Measurements from ENCODE around the gene GXYLT1.
"Not testable (repeated sequence)": the region's sequence is repeated elsewhere in the genome, so short reads cannot be mapped to it uniquely, and the experiment has no call there.

The GXYLT1 gene

DNA sequence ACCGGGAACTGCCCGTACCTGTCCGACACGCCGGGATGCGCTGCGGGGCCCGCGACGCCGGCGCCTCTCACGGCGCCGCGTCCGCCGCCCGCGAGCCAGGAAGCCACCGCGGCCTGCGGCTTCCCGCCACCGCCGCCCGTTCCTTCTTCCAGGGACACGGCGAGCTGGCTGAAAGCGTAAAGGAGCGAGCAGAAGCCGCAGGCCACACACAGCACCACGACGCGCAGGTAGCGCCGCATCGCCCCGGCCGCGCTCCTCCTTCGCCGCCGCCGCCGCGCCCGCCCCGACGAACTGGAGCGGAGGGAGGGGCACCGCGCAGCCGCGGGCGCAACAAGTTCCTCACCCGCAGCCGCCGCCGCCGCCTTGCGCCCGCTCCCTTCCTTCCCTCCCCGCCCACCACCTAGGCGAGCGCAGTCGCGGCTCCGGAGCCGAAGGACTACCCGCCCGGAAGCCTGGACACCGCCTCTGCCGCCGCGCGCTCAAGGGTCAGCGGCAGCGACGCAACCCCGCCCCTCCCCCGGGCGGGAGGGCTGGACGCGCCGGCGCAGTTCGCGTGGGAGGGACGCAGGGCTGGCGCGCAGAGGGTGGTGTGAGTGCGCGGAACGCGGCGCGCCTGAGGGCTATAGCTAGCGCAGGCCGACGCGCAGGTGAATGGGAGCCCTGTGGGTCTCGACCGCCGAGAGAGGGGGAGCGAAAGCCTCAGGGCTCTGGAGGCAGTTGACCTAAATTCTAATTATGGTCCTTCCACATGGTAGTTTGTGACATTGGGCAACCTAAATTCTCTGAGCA is at the start of gene GXYLT1:
TSS of gene GXYLT1 (minus strand) at position 467 of the 789 bp plus-strand sequence. CDS start at position 239, 228 bp downstream.
- peak; percentile 52 to 72 for DNase-seq (ENCODE audit: low read depth in 1 of 2, low spot score in 1 of 2)

DNA sequence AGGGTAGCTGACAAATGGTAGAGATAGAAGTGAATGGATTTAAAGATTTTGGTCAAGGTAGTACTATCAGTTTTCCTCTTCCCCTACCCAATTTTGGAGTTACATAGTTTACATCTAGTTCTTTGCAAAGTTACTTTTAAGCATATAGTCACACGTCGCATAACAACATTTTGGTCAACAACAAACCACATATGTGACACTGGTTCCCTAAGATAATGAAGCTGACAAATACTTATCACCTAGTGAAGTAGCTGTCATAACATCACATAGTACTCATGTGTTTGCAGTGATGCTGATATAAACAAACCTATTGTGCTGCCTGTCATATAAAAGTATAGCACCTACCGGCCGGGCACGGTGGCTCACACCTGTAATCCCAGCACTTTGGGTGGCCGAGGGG is 48.0 kb upstream of the GXYLT1 start:
- no peak for DNase-seq (ENCODE audit: low read depth in 1 of 2, low spot score in 1 of 2)

DNA sequence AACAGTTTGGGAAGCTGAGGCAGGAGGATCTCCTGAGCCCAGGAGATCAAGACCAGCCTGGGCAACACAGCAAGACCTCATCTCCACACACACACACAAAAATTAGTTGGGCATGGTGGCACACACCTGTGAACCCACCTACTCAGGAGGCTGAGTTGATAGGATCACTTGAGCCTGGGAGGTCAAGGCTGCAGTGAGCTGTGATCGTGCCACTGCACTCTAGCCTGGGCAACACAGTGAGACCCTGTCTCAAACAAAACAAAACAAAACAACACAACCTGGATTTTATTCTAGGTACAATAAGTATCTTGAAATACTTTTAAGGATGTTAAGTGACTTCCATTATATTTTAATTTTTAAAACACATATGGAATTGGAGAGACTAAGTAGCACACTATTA is 47.6 kb upstream of the GXYLT1 start:
- no peak for DNase-seq (ENCODE audit: low read depth in 1 of 2, low spot score in 1 of 2)

DNA sequence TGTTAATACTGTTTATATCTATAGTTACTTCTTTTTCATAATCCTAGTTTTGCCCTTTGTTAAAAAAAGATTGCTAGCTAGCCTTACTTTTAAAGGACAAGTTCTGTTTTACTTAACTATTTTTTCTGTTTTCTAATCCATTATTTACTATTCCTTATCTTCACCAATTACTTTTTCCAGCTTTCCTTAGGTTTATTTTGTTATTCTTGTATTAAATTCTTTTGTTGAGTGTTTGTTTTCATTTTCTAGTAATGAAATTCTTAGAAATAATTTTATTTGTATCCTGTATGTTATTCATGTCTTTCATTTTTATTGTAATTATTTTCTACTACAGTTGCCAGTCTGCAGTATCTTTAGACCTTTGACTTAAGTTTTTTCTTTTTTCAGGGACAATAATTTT is 45.7 kb upstream of the GXYLT1 start:
- no peak for DNase-seq (ENCODE audit: low read depth in 1 of 2, low spot score in 1 of 2)

- not testable (repeated sequence) for DNase-seq (ENCODE audit: low read depth in 1 of 2, low spot score in 1 of 2)
Observed at GRCh38 chr12:42188275-42188674, 43.6 kb upstream of the GXYLT1 start.

GRCh38 chr12:42187799-42188198 is 43.1 kb upstream of the GXYLT1 start:
- DNase-seq (ENCODE audit: low read depth in 1 of 2, low spot score in 1 of 2) = no peak

GRCh38 chr12:42186793-42187192 is 42.1 kb upstream of the GXYLT1 start:
- no peak for DNase-seq (ENCODE audit: low read depth in 1 of 2, low spot score in 1 of 2)

- DNase-seq (ENCODE audit: low read depth in 1 of 2, low spot score in 1 of 2) = no peak
Observed at GRCh38 chr12:42182394-42182793, 37.7 kb upstream of the GXYLT1 start.

DNA sequence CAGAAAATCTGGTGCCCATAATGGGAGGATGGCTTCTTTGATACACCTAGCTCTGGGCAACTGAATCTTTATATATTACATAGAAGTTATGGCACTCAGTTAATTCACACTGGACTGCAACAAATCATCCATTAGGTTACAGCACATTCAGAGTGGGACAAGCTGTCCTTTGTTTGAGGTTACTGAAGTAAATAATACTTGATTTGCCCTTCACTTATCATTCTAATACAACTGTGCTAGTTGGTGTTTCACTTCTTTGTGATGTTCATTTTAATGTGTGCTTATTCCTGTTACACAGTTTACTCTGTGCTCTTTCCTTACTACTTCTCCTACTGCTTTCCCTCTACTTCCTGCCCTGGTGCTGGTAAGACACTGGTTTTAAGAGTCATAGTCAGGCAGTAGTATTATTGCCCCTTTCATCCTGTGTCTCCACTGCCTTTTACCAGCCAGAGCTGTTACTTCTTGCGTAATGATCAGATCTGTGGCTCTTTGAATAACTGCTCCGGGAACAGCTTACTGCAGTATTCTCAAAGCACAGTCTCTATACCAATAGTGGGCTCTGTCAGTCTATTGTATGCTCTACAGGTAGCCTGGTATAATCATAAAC is 36.4 kb upstream of the GXYLT1 start:
- DNase-seq (ENCODE audit: low read depth in 1 of 2, low spot score in 1 of 2) = no peak

DNA sequence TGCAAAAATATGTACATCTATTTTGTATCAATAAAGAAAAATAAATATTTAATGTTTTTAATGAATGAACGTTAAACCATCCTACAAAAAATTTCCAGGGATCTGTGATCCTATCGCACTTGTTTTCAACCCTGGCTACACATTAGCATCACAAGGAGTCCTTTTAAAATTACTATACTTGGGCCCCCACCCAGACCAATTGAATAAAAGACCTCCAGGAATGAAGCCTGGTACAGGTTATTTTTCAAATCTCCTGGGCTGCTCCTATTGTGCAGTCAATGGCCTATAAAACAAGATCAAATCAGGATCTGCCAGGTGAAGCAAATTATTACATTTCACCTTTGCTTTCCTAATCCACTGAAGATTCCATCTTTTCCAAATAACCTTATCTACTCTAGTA is 33.4 kb upstream of the GXYLT1 start:
- no peak for DNase-seq (ENCODE audit: low read depth in 1 of 2, low spot score in 1 of 2)

DNA sequence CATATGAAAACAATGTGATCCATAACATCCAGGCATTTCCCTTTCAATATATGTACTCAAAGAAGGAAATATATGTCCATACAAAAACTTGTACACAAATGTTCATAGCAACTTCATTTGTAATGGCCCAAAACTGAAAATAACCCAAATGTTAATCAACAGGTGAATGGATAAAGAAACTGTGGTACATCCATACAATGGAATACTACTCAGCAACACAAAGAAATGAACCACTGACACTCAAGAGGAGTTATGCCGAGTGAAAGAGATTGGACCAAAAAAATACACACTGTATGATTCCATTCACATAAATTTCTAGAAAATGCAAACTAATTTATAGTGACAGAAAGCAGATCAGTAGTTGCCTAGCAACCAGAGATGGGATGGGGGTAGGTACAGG is 30.3 kb upstream of the GXYLT1 start:
- no peak for DNase-seq (ENCODE audit: low read depth in 1 of 2, low spot score in 1 of 2)

DNA sequence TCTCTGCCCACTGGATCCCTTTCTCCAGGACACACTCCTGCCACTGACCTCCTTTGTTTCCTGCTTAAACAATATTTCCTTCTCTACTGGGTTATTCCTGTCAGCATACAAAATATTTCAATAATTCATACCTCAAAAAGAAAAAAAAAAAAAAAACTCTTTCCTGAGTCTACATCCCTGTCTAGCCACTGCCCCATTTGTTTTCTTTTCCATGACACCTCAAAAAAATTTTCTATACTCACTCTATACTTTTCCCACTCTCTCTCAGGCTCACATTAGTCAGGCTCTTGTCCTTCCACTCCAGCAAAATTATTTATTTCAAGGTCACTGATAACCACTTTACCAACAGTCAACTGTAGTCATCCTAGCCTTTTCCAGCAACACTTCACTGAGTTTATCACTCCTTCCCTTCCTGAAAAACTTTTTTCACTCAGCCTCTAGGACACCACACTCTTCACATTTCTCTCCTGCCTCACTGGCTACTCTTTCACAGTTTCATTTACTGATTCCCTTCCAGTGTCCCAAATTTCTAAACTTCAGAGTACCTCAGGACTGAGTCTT is 29.4 kb upstream of the GXYLT1 start:
- no peak for DNase-seq (ENCODE audit: low read depth in 1 of 2, low spot score in 1 of 2)

- no peak for DNase-seq (ENCODE audit: low read depth in 1 of 2, low spot score in 1 of 2)
Observed at GRCh38 chr12:42172441-42173210, 28.0 kb upstream of the GXYLT1 start.

- DNase-seq (ENCODE audit: low read depth in 1 of 2, low spot score in 1 of 2) = no peak
Observed at GRCh38 chr12:42167711-42168110, 23.0 kb upstream of the GXYLT1 start.

DNA sequence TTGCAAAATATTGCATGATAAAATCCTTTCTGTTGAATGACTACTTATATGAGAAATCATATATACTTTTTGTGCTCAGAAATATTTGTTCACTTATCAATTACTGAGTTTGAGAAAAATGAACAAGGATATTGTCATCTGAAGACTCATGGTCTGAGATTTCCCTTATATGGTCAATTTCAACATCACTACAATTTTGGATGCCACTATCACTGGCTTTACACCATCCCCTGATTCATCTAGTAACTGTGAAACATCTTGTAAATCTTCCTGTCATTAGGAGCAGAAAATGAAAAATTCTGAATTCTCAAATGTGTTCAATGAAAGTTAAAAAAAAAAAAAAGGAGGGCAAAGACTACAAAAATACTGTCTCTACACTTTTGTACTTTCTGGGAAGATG is 21.8 kb upstream of the GXYLT1 start:
- no peak for DNase-seq (ENCODE audit: low read depth in 1 of 2, low spot score in 1 of 2)

- no peak for DNase-seq (ENCODE audit: low read depth in 1 of 2, low spot score in 1 of 2)
Observed at GRCh38 chr12:42163913-42164312, 19.2 kb upstream of the GXYLT1 start.

DNA sequence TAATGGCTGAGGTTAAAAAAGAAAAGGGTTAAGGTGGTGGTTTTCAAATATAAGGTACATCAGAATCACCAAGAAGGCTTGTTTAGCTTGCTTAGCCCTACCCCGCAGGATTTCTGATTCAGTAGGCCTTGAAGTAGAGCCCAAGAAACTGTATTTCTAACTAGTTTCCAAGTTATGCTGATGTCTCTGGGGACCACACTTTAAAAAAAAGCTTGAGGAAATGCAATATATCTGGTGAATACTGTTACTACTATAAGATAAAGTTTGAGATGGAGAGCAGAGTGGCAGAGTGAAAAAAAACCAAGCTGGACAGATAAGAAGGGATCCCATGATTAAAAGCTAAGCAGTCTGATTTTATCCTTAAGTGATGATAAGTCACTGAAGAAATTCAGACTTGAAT is 18.3 kb upstream of the GXYLT1 start:
- no peak for DNase-seq (ENCODE audit: low read depth in 1 of 2, low spot score in 1 of 2)

GRCh38 chr12:42162193-42162592 is 17.5 kb upstream of the GXYLT1 start:
- no peak for DNase-seq (ENCODE audit: low read depth in 1 of 2, low spot score in 1 of 2)

DNA sequence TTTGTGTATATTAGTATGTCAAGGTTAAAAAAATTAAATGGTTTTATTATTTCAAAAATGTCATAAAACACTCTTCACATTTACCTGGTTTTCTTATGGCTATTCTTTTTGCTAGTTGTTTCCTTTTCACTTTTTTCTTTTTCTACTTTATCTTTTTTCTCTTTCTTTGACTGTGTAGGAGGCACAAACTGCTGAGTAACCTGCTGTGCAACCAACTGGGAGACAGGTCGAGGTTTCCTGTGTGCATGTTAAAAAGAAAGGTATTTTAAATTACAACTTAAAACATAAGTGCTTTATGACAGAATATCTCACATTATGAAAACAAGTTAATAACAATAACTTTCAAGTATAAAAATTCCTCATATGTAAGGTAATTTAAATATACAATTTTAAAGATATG is 16.9 kb upstream of the GXYLT1 start:
- no peak for DNase-seq (ENCODE audit: low read depth in 1 of 2, low spot score in 1 of 2)

DNA sequence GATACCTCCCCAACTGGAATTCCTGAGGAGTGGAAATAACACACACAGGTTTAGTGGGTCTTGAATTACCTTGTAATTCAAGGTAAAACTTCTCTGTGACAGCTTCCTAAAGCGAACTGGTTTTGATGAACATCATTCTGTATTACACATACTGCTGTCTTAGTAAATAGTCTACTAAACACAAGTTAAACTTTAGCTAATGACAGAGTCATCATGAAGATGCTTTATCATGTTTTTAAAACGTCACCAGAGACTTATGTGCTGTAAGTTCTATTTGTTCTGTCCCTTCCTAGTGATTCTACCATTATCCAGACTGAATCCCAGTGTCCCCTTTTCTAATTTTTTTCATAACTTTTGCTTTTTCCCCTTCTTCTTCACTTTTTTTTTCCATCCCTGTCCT is 11.6 kb upstream of the GXYLT1 start:
- DNase-seq (ENCODE audit: low read depth in 1 of 2, low spot score in 1 of 2) = no peak

DNA sequence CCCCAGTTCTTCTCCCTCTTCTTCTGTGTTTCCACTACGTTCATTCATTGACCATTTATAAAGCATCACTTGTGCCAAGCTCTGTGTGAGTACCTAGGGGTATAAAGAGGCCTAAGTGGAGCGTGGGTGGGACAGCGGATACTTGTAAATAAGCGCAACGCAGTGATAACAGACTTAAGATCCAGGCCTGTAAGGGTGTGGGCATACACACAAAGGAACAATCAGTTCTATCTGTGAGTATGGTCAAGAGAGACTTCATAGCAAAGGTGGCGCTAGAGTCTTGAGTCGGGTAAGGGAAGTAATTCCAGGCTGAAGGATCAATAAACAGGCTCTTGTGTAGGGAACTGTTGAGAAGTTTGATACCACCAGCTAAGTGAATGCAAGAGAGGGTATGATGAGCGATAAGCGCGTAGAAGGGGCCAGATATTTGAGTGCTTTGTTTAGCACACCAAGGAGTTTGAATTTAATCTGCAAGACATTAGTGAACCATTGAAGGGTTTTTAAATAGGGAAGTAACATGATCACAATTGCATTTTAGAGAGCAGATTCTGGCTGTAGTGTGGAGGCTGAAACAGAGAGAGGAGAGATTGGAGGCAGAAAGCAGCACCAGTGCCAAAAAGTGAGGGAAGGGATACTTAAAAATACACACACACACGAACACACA is 1.0 kb upstream of the GXYLT1 start:
- no peak for DNase-seq (ENCODE audit: low read depth in 1 of 2, low spot score in 1 of 2)

Data from activated T-helper 1 cell treated with anti-CD3 and anti-CD28 coated beads, Interleukin-2, amount 50 U/mL, for 16 hours (primary cell).